Measurements from ENCODE around the gene MTRF1. TPM values are rescaled to one million over a fixed set of nuclear protein-coding genes. Genes with fewer than 3 reads are reported as not detected.

Gene MTRF1
- total and polyA plus RNA-seq, 2 donors from 2014 or later, result 11.3 to 11.8 TPM

DNA sequence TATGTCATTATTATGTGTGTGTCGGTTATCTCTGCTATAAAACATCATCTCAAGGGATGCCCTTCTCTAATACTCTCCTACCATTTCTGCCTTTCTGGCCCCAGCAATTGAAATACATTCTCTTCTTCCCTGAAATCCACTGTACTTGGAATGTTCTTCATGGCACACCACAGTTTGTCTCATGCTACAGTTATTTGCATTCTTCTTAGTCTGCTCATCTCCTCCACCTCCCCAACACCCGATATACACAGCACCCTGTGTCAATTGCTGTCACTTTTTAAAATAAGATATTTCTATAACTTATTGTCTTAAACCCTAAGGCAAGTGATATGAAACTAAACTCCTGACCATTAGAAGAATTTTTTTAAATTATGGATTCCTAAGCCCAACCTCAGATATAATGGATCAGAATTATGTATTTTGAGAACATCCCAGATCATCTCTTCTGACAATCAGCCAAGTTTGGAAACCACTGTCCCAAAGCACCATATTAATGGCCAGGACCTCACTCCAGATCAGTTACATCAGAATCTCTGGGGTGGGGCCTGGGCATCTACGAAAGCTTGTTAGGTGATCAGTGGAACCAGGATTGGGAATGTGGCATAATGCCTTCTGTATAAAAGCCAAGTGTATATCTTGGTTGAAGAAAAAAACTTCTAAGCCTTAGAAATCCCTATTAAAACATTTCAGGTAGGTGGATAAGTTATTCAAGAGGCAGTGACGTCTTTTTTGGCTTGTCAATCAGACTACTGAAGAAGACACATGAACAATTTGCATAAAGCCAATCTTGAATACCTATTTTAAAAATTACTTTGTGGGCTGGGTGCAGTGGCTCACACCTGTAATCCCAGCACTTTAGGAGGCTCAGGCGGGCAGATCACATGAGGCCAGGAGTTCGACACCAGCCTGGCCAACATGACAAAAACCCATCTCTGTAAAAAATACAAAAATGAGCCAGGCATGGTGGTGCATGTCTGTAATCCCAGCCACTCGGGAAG is 39.0 kb downstream of the MTRF1 start:
- peaks cover 0 to 9% (median 0%) of the 10 kb centered on the region in 3 donors for H3K4me1 ChIP-seq (ENCODE audit: control insufficient read depth in 2 of 3, insufficient read depth in 2 of 3, low read depth in 1 of 3, low read length in 3 of 3)
- H3K27ac ChIP-seq (ENCODE audit: low read depth in 2 of 2, low read length in 2 of 2), result no peak overlapping the region
- H3K9me3 ChIP-seq (ENCODE audit: control insufficient read depth in 2 of 3, insufficient read depth in 1 of 3, low read length in 3 of 3), result no peaks in the 10 kb centered on the region
- TF ChIP-seq, protein P1, sequence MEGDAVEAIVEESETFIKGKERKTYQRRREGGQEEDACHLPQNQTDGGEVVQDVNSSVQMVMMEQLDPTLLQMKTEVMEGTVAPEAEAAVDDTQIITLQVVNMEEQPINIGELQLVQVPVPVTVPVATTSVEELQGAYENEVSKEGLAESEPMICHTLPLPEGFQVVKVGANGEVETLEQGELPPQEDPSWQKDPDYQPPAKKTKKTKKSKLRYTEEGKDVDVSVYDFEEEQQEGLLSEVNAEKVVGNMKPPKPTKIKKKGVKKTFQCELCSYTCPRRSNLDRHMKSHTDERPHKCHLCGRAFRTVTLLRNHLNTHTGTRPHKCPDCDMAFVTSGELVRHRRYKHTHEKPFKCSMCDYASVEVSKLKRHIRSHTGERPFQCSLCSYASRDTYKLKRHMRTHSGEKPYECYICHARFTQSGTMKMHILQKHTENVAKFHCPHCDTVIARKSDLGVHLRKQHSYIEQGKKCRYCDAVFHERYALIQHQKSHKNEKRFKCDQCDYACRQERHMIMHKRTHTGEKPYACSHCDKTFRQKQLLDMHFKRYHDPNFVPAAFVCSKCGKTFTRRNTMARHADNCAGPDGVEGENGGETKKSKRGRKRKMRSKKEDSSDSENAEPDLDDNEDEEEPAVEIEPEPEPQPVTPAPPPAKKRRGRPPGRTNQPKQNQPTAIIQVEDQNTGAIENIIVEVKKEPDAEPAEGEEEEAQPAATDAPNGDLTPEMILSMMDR (IDR thresholded peaks at IDR 0.05; ENCODE audit: borderline replicate concordance, extremely low read depth, insufficient read depth), result no peak
- no peaks in the 10 kb centered on the region for H3K27me3 ChIP-seq (ENCODE audit: control insufficient read depth, insufficient read depth, low read length)
- no peaks in the 10 kb centered on the region for H3K36me3 ChIP-seq (ENCODE audit: control insufficient read depth in 2 of 3, insufficient read depth in 3 of 3, low read length in 3 of 3)
- no peak overlapping the region for H3K4me3 ChIP-seq (ENCODE audit: low read length in 3 of 3)
- DNase-seq (no peak), FAIRE-seq (no peak)
- intact Hi-C loops (cut with DNase I), result no loop called here
- no peak overlapping the region for H3K9ac ChIP-seq (ENCODE audit: low read length in 3 of 3)

DNA sequence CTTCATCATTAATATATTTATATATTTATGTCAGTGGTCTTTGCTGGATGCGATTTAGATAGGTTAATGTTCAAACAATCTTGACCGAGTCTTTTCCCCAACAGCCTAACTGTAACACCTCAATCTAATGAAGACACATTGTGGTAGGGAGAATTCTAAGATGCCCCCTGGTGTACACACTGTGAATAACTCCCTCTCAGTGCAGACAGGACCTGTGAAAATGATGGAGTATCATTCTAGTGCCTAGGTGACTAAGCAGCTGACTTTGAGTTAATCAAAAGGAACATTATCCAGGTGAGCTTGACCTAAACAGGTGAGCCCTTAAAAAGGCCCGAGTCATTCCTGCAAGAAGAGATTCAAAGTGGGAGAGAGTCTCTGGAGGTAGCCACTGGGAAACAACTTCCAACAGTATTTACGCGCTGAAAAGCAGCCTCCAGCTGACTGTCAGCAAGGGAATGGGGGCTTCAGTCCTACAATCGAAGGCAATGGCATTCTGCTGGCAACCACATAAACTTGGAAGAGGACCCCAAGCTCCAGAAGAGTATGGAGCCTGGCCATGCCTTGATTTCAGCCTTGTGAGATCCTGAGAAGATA is 41.0 kb downstream of the MTRF1 start:
- peak in 3 of 5 donors; percentile 39 to 75 (median 71) for DNase-seq

DNA sequence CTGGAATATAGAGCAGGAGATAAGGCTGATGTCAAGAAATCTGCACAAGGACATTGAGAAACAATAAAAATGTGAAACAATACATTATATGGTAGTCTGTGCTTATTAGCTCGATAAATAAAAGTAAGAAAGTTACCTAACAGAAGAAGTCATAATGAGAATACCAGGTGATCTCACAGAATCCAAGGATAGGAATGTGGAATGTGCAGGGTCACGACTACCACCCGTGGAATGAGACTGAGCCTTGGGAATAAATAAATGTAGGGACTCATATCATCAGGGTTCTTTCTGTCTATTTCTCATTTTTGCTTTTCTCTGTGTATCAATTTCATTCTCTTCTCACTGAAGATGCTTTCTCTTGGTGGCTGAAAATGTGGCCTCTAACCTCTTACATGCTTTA is 43.0 kb downstream of the MTRF1 start:
- peaks cover 0 to 9% (median 0%) of the 10 kb centered on the region in 3 donors for H3K4me1 ChIP-seq (ENCODE audit: control insufficient read depth in 2 of 3, insufficient read depth in 2 of 3, low read depth in 1 of 3, low read length in 3 of 3)
- no peaks in the 10 kb centered on the region for H3K27me3 ChIP-seq (ENCODE audit: control insufficient read depth, insufficient read depth, low read length)
- no peak overlapping the region for H3K4me3 ChIP-seq (ENCODE audit: low read length in 3 of 3)
- no peaks in the 10 kb centered on the region for H3K9me3 ChIP-seq (ENCODE audit: control insufficient read depth in 2 of 3, insufficient read depth in 1 of 3, low read length in 3 of 3)
- no peaks in the 10 kb centered on the region for H3K36me3 ChIP-seq (ENCODE audit: control insufficient read depth in 2 of 3, insufficient read depth in 3 of 3, low read length in 3 of 3)
- no peak for FAIRE-seq
- peak overlapping the region; percentile 41 to 49 for H3K27ac ChIP-seq (ENCODE audit: low read depth in 2 of 2, low read length in 2 of 2)
- intact Hi-C loops (cut with DNase I), result no loop called here
- no peak overlapping the region for H3K9ac ChIP-seq (ENCODE audit: low read length in 3 of 3)
- DNase-seq, result no peak
- TF ChIP-seq, protein P1 (IDR thresholded peaks at IDR 0.05; ENCODE audit: borderline replicate concordance, extremely low read depth, insufficient read depth), result no peak

More for the DNA sequence above, 41.0 kb downstream of the MTRF1 start:
- Histone ChIP-seq H3K4me3 (ENCODE audit: low read length in 3 of 3) (no peak overlapping the region), H3K27ac (ENCODE audit: low read depth in 2 of 2, low read length in 2 of 2) (no peak overlapping the region), H3K27me3 (ENCODE audit: control insufficient read depth, insufficient read depth, low read length) (no peaks in the 10 kb centered on the region), H3K4me1 (ENCODE audit: control insufficient read depth in 2 of 3, insufficient read depth in 2 of 3, low read depth in 1 of 3, low read length in 3 of 3) (peaks cover 0 to 9% (median 0%) of the 10 kb centered on the region in 3 donors), H3K9ac (ENCODE audit: low read length in 3 of 3) (no peak overlapping the region), H3K36me3 (ENCODE audit: control insufficient read depth in 2 of 3, insufficient read depth in 3 of 3, low read length in 3 of 3) (no peaks in the 10 kb centered on the region), H3K9me3 (ENCODE audit: control insufficient read depth in 2 of 3, insufficient read depth in 1 of 3, low read length in 3 of 3) (no peaks in the 10 kb centered on the region)
- FAIRE-seq, result no peak
- intact Hi-C loops (cut with DNase I), result no loop called here
- TF ChIP-seq, protein P1 (IDR thresholded peaks at IDR 0.05; ENCODE audit: borderline replicate concordance, extremely low read depth, insufficient read depth), result peak; percentile 82

Data from kidney (tissue), 14 donors.